Measurements from ENCODE around the gene HOATZ. TPM values are rescaled to one million over a fixed set of nuclear protein-coding genes. Genes with fewer than 3 reads are reported as not detected.

The HOATZ gene
- total RNA-seq, 1 donor from 2014 or later, result 0.75 TPM

DNA sequence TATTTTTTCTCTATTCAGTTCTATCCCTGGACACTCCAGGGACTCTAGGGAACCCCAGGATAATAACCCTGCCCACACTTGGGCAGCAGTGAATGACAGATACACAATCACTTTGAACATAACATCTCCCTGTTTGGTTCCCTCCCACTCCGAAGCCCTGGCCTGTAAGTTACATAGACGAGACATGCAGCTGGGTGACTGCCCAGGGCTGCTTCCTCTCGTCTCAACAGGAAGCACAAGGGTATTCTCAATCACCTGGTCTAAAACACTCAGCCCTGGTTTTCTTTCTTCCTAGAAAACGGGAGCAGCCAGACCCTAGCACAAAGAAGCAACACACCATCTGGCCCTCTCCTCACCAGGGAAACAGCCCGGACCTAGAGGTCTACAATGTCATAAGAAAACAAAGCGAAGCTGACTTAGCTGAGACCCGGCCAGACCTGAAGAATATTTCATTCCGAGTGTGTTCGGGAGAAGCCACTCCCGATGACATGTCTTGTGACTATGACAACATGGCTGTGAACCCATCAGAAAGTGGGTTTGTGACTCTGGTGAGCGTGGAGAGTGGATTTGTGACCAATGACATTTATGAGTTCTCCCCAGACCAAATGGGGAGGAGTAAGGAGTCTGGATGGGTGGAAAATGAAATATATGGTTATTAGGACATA is 45.4 kb downstream of the HOATZ start:
- Mint-ChIP-seq H3K36me3 (peaks cover 4% of the 10 kb centered on the region), H3K27me3 (no peaks in the 10 kb centered on the region), H3K4me3 (no peak overlapping the region), H3K4me1 (ENCODE audit: unreplicated experiment) (peaks cover 7% of the 10 kb centered on the region), H3K27ac (peak overlapping the region; percentile 29), H3K9me3 (peaks cover 5% of the 10 kb centered on the region)
- DNase-seq (ENCODE audit: extremely low spot score, unreplicated experiment), result no peak
- TF ChIP-seq, protein P1, sequence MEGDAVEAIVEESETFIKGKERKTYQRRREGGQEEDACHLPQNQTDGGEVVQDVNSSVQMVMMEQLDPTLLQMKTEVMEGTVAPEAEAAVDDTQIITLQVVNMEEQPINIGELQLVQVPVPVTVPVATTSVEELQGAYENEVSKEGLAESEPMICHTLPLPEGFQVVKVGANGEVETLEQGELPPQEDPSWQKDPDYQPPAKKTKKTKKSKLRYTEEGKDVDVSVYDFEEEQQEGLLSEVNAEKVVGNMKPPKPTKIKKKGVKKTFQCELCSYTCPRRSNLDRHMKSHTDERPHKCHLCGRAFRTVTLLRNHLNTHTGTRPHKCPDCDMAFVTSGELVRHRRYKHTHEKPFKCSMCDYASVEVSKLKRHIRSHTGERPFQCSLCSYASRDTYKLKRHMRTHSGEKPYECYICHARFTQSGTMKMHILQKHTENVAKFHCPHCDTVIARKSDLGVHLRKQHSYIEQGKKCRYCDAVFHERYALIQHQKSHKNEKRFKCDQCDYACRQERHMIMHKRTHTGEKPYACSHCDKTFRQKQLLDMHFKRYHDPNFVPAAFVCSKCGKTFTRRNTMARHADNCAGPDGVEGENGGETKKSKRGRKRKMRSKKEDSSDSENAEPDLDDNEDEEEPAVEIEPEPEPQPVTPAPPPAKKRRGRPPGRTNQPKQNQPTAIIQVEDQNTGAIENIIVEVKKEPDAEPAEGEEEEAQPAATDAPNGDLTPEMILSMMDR (conservative IDR thresholded peaks at IDR 0.05), result no peak

DNA sequence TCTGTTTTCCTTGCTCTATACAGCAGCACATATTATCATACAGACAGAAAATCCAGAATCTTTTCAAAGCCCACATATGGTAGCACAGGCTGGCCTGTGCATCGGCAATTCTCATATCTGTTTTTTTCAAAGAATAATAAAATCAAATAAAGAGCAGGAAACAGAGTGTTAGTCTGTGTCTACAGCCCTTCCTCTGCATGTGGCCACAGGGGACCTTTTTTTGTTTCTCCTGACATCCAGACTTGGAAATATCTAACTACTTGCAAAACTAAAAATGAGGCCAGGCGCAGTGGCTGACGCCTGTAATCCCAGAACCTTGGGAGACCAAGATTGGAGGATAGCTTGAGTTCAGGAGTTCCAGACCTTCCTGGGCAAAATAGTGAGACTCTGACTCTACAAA is 46.2 kb downstream of the HOATZ start:
- TF ChIP-seq, protein P1 (conservative IDR thresholded peaks at IDR 0.05), result no peak
- Mint-ChIP-seq H3K4me3 (no peak overlapping the region), H3K27ac (no peak overlapping the region)

DNA sequence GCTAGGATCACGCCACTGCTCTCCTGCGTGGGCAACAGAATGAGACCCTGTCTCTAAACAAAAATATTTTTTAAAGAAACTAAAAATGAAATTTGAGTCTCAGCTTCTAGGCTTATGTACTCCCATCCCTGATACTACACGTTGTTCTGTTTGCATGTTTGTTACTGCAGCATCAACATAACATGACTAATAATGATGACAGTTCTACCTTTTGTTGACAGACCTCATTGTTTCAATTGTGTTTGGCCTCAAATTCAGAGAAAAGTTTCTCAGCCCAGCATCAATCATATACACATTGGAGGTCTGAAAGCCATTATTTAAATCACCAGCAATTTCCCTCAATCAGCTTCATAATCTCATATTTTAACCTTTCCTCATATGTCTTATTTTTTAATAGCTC is 46.7 kb downstream of the HOATZ start:
- no peak for DNase-seq (ENCODE audit: extremely low spot score, unreplicated experiment)
- peaks cover 4% of the 10 kb centered on the region for H3K36me3 Mint-ChIP-seq
- no peaks in the 10 kb centered on the region for H3K27me3 Mint-ChIP-seq
- no peak overlapping the region for H3K27ac Mint-ChIP-seq
- H3K9me3 Mint-ChIP-seq, result no peaks in the 10 kb centered on the region
- TF ChIP-seq, protein P1 (conservative IDR thresholded peaks at IDR 0.05), result no peak
- peaks cover 7% of the 10 kb centered on the region for H3K4me1 Mint-ChIP-seq (ENCODE audit: unreplicated experiment)
- H3K4me3 Mint-ChIP-seq, result no peak overlapping the region

More for the DNA sequence above, 46.2 kb downstream of the HOATZ start:
- H3K9me3 Mint-ChIP-seq, result no peaks in the 10 kb centered on the region
- H3K27me3 Mint-ChIP-seq, result no peaks in the 10 kb centered on the region
- peaks cover 7% of the 10 kb centered on the region for H3K4me1 Mint-ChIP-seq (ENCODE audit: unreplicated experiment)
- DNase-seq (ENCODE audit: extremely low spot score, unreplicated experiment), result no peak
- peaks cover 4% of the 10 kb centered on the region for H3K36me3 Mint-ChIP-seq

DNA sequence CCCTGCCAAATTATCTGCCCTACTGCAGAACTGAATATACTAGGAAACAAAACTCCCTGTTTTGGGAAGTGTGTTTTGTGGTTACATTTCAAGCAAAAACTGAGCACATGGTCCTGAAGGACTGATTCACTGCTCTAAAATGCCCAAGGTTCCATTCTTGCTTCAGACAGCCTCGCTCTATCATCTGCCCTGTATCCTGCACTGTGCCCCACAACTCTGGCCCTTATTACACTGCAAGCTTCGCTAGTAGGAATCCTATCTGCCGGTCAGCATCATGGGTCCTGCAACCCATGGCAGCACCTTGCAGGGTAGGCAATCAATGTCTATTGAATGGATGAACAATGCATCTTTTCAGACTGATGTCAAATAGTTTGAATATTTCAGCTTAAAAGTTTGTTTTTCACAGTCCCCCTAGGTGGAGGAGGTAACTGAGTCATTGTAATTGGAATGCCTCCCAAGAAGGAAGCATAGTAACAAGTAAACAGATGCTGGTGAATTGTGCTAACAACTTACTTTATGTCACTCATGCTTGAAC is 47.3 kb downstream of the HOATZ start:
- no peak for DNase-seq (ENCODE audit: extremely low spot score, unreplicated experiment)
- no peak overlapping the region for H3K4me3 Mint-ChIP-seq
- H3K36me3 Mint-ChIP-seq, result peaks cover 4% of the 10 kb centered on the region
- peaks cover 7% of the 10 kb centered on the region for H3K4me1 Mint-ChIP-seq (ENCODE audit: unreplicated experiment)
- no peaks in the 10 kb centered on the region for H3K27me3 Mint-ChIP-seq
- no peaks in the 10 kb centered on the region for H3K9me3 Mint-ChIP-seq
- H3K27ac Mint-ChIP-seq, result peak overlapping the region; percentile 43
- TF ChIP-seq, protein P1 (conservative IDR thresholded peaks at IDR 0.05), result no peak

DNA sequence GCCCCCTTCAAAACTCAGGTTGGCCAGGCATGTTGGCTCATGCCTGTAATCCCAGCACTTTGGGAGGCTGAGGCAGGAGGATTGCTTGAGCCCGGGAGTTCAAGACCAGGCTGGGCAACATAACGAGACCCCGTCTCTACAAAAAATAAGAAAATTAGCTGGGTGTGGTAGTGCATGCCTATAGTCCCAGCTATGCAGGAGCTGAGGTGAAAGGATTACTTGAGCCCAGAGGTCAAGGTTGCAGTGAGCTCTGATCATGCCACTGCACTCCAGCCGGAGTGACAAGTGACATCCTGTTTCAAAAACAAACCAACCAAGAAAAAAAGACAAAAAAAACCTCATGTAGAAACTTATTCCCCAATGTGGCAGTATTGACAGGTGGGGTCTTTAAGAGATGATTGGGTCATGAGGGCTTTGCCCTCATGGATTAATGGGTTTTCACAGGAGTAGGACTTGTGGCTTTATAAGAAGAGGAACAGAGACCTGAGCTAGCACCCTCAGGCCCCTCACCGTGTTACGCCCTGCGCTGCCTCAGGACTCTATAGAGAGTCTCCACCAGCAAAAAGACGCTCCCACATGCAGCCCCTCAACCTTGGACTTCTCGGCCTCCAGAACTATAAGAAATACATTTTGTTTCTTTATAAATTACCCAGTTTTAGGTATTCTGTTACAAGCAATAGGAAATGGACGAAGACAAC is 48.3 kb downstream of the HOATZ start:
- no peaks in the 10 kb centered on the region for H3K36me3 Mint-ChIP-seq
- H3K27me3 Mint-ChIP-seq, result no peaks in the 10 kb centered on the region
- H3K9me3 Mint-ChIP-seq, result no peaks in the 10 kb centered on the region
- peaks cover 3% of the 10 kb centered on the region for H3K4me1 Mint-ChIP-seq (ENCODE audit: unreplicated experiment)
- no peak for DNase-seq (ENCODE audit: extremely low spot score, unreplicated experiment)
- H3K27ac Mint-ChIP-seq, result peak overlapping the region; percentile 43
- TF ChIP-seq, protein P1 (conservative IDR thresholded peaks at IDR 0.05), result no peak
- no peak overlapping the region for H3K4me3 Mint-ChIP-seq

Data from type B pancreatic cell (in vitro differentiated cells).